Measurements from ENCODE around the gene KRT3. TPM values are rescaled to one million over a fixed set of nuclear protein-coding genes. Genes with fewer than 3 reads are reported as not detected.

KRT3 gene
- total and polyA plus RNA-seq, 4 donors, result not detected

GRCh38 chr12:52815676-52816588, 20.0 kb upstream of the KRT3 start:
- 76% methylated on average over 9 of the region's 9 CpGs for WGBS
- H3K36me3 ChIP-seq (ENCODE audit: control insufficient read depth in 4 of 4, insufficient read depth in 3 of 4, low read depth in 1 of 4, low read length in 3 of 4), result no peaks in the 10 kb centered on the region
- H3K27ac ChIP-seq (ENCODE audit: low read depth in 1 of 2, low read length in 2 of 2), result no peak overlapping the region
- no peaks in the 10 kb centered on the region for H3K27me3 ChIP-seq (ENCODE audit: control insufficient read depth in 4 of 4, insufficient read depth in 4 of 4, low read length in 3 of 4)
- no peaks in the 10 kb centered on the region for H3K4me1 ChIP-seq (ENCODE audit: control insufficient read depth in 4 of 4, insufficient read depth in 4 of 4, low read length in 3 of 4)
- H3K4me3 ChIP-seq (ENCODE audit: low read depth in 1 of 3, low read length in 3 of 3), result no peak overlapping the region
- H3K9ac ChIP-seq (ENCODE audit: low read depth in 1 of 2, low read length in 2 of 2), result no peak overlapping the region
- no peak for DNase-seq (ENCODE audit: low spot score)
- no peaks in the 10 kb centered on the region for H3K9me3 ChIP-seq (ENCODE audit: control insufficient read depth in 4 of 4, low read length in 3 of 4)
- TF ChIP-seq TAF1 (conservative IDR thresholded peaks at IDR 0.05) (no peak), RAD21 (IDR thresholded peaks at IDR 0.05) (no peak), SP1 (IDR thresholded peaks at IDR 0.05) (no peak), HNF4A (conservative IDR thresholded peaks at IDR 0.05) (no peak), JUND (IDR thresholded peaks at IDR 0.05) (no peak), GABPA (IDR thresholded peaks at IDR 0.05 in 1 of 2, conservative IDR thresholded peaks at IDR 0.05 in 1 of 2) (no peak), CTCF (IDR thresholded peaks at IDR 0.05; ENCODE audit: low read depth, low read length, missing input control) (no peak), NR2F2 (IDR thresholded peaks at IDR 0.05) (no peak), ZBTB33 (IDR thresholded peaks at IDR 0.05) (no peak), EGR1 (IDR thresholded peaks at IDR 0.05; ENCODE audit: low read depth in 2 of 2) (no peak)

- Histone ChIP-seq H3K27me3 (ENCODE audit: control insufficient read depth in 4 of 4, insufficient read depth in 4 of 4, low read length in 3 of 4) (peaks cover 0 to 3% (median 0%) of the 10 kb centered on the region in 4 donors), H3K36me3 (ENCODE audit: control insufficient read depth in 4 of 4, insufficient read depth in 3 of 4, low read depth in 1 of 4, low read length in 3 of 4) (no peaks in the 10 kb centered on the region), H3K27ac (ENCODE audit: low read depth in 1 of 2, low read length in 2 of 2) (no peak overlapping the region), H3K4me3 (ENCODE audit: low read depth in 1 of 3, low read length in 3 of 3) (no peak overlapping the region), H3K4me1 (ENCODE audit: control insufficient read depth in 4 of 4, insufficient read depth in 4 of 4, low read length in 3 of 4) (no peaks in the 10 kb centered on the region), H3K9ac (ENCODE audit: low read depth in 1 of 2, low read length in 2 of 2) (no peak overlapping the region), H3K9me3 (ENCODE audit: control insufficient read depth in 4 of 4, low read length in 3 of 4) (no peaks in the 10 kb centered on the region)
- DNase-seq (ENCODE audit: low spot score), result no peak
- TF ChIP-seq GABPA (IDR thresholded peaks at IDR 0.05 in 1 of 2, conservative IDR thresholded peaks at IDR 0.05 in 1 of 2) (no peak), SP1 (IDR thresholded peaks at IDR 0.05) (no peak), RAD21 (IDR thresholded peaks at IDR 0.05) (no peak), NR2F2 (IDR thresholded peaks at IDR 0.05) (no peak), ZBTB33 (IDR thresholded peaks at IDR 0.05) (no peak), RXRA (IDR thresholded peaks at IDR 0.05) (no peak), REST (IDR thresholded peaks at IDR 0.05) (no peak), HNF4G (IDR thresholded peaks at IDR 0.05) (no peak), FOXA1 (IDR thresholded peaks at IDR 0.05) (no peak), MAX (IDR thresholded peaks at IDR 0.05) (no peak), FOXA2 (IDR thresholded peaks at IDR 0.05) (no peak), TAF1 (conservative IDR thresholded peaks at IDR 0.05) (no peak), CTCF (IDR thresholded peaks at IDR 0.05; ENCODE audit: low read depth, low read length, missing input control) (no peak), HNF4A (conservative IDR thresholded peaks at IDR 0.05) (no peak), YY1 (IDR thresholded peaks at IDR 0.05) (no peak), EGR1 (IDR thresholded peaks at IDR 0.05; ENCODE audit: low read depth in 2 of 2) (no peak), JUND (IDR thresholded peaks at IDR 0.05) (no peak), ATF3 (IDR thresholded peaks at IDR 0.05) (no peak)
- 93% methylated on average over 4 of the region's 4 CpGs for WGBS
These were observed 19.2 kb upstream of the KRT3 start for GRCh38 chr12:52815161-52815560.

All from liver (tissue), 9 donors.